Adrenal gland (tissue), 5 donors: ENCODE measurements around the gene TCP11L2.

Experiments used
- CTCF ChIP-seq, 6 experiments: fragments of 450-650 bp in 4 of 6; fragments of 200-600 bp in 2 of 6; sonication (generic) in 1 of 6; IDR thresholded peaks; 1 replicate in 5 of 6; 2 replicates in 1 of 6; pipeline versions ENCODE4 v1.5.1 to v1.8.0; 2016 to 2021; ENCODE audit warnings: antibody characterized with exemption in 6 of 6, mild to moderate bottlenecking in 2 of 6, moderate library complexity in 1 of 6
- POLR2A ChIP-seq, 2 donors: fragments of 450-650 bp; IDR thresholded peaks; one replicate each; pipeline ENCODE4 v1.6.1; 2017; ENCODE audit warnings: antibody characterized with exemption in 2 of 2, mild to moderate bottlenecking in 2 of 2, moderate library complexity in 1 of 2
- donor health status: DM: no; HTN: no; CAD: no.

- TF ChIP-seq CTCF (IDR thresholded peaks at IDR 0.05) (no peak), POLR2A (IDR thresholded peaks at IDR 0.05) (no peak)
Observed at GRCh38 chr12:106281804-106282203, 20.7 kb upstream of the TCP11L2 start.
